HG03571 (cell line): ENCODE results near the gene LGR6.

Experiments used
- ATAC-seq: cut with Tn5 transposase; IDR thresholded peaks from one replicate; pipeline ENCODE4 v1.9.1; 2021; ENCODE audit not compliant: unreplicated experiment

LGR6 gene

GRCh38 chr1:202367271-202367670, 173.7 kb downstream of the LGR6 start:
- ATAC-seq: no peak
